Coronary artery (tissue), 2 donors: ENCODE measurements around the gene FRYL.

Experiments used
- DNase-seq: peaks from one replicate; pipeline ENCODE4 v3.0.0-alpha.2; 2017; ENCODE audit warnings: low spot score
- H3K27ac ChIP-seq, 2 donors: fragments of 200-600 bp; sonication (generic); one replicate each; pipeline ENCODE4 v1.5.1; 2016 to 2019
- H3K4me3 ChIP-seq: fragments of 200-600 bp; sonication (generic); 2 replicates; pipeline ENCODE4 v1.5.1; 2016; ENCODE audit warnings: mild to moderate bottlenecking, moderate library complexity
- TF ChIP-seq, protein P1 (sequence below): fragments of 200-600 bp; sonication (generic); IDR thresholded peaks from one replicate; pipeline ENCODE4 v1.5.1; 2019; ENCODE audit warnings: antibody characterized with exemption

Gene FRYL

GRCh38 chr4:48603366-48604003, 176.6 kb downstream of the FRYL start:
- no peak for DNase-seq
- TF ChIP-seq, protein P1, sequence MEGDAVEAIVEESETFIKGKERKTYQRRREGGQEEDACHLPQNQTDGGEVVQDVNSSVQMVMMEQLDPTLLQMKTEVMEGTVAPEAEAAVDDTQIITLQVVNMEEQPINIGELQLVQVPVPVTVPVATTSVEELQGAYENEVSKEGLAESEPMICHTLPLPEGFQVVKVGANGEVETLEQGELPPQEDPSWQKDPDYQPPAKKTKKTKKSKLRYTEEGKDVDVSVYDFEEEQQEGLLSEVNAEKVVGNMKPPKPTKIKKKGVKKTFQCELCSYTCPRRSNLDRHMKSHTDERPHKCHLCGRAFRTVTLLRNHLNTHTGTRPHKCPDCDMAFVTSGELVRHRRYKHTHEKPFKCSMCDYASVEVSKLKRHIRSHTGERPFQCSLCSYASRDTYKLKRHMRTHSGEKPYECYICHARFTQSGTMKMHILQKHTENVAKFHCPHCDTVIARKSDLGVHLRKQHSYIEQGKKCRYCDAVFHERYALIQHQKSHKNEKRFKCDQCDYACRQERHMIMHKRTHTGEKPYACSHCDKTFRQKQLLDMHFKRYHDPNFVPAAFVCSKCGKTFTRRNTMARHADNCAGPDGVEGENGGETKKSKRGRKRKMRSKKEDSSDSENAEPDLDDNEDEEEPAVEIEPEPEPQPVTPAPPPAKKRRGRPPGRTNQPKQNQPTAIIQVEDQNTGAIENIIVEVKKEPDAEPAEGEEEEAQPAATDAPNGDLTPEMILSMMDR = no peak
- Histone ChIP-seq H3K27ac (no peak overlapping the region), H3K4me3 (no peak overlapping the region)

DNA sequence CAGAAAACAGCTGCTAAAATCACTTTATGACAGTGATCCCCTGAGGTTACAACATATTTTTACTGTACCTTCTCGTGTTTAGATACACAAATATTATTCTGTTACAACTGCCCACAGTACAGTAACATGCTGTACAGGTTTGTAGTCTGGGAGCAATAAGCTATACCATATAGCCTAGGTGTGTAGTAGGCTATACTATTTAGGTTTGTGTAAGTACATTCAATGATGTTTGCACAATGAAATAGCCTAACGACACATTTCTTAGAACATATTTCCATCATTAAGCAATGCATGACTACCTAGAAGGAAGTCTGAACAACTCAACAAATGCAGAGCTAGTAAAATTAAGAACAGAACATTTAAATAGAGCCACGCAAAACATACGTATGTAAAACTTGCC, 177.3 kb downstream of the FRYL start:
- Histone ChIP-seq H3K4me3 (no peak overlapping the region), H3K27ac (no peak overlapping the region)
- DNase-seq = no peak
- TF ChIP-seq, protein P1 = no peak

GRCh38 chr4:48602222-48602621, 177.9 kb downstream of the FRYL start:
- TF ChIP-seq, protein P1 = no peak
- DNase-seq = no peak
- Histone ChIP-seq H3K4me3 (no peak overlapping the region), H3K27ac (no peak overlapping the region)

- no peak for DNase-seq
- TF ChIP-seq, protein P1 = no peak
- Histone ChIP-seq H3K4me3 (no peak overlapping the region), H3K27ac (no peak overlapping the region)
Observed at GRCh38 chr4:48596336-48596735, 183.7 kb downstream of the FRYL start.

DNA sequence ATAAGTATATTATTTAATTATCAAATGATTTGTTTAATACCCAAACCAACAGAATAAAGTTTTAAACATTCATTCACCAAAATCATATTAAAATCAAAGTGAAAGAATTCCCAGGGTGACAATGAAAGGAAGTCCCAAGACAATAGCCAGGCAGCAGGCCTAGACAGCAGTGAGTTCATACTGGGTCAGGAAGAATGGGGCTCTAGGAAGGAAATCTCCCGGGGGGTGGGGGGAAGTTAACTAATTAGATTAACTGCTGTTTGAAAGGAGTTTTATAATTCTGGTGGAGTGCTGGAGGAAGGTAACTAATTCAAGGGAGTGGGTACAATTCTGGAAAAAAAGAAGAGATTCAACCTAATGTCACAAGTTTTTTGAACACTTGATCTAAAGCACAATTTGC, 185.9 kb downstream of the FRYL start:
- TF ChIP-seq, protein P1 = no peak
- H3K27ac ChIP-seq = no peak overlapping the region
- no peak overlapping the region for H3K4me3 ChIP-seq
- no peak for DNase-seq

GRCh38 chr4:48591372-48591771, 188.7 kb downstream of the FRYL start:
- no peak overlapping the region for H3K4me3 ChIP-seq
- H3K27ac ChIP-seq = no peak overlapping the region
- DNase-seq = no peak
- TF ChIP-seq, protein P1 = no peak

- Histone ChIP-seq H3K4me3 (no peak overlapping the region), H3K27ac (no peak overlapping the region)
- TF ChIP-seq, protein P1 = no peak
- DNase-seq = no peak
Observed at GRCh38 chr4:48590884-48591283, 189.2 kb downstream of the FRYL start.
